Activated CD8-positive, alpha-beta T cell treated with anti-CD3 and anti-CD28 coated beads for 36 hours (primary cell): Measurements from ENCODE around the gene ACER3. TPM values are rescaled to one million over a fixed set of nuclear protein-coding genes. Genes with fewer than 3 reads are reported as not detected.

Experiments
- ATAC-seq: fragments of 200-7000 bp; cut with Tn5 transposase; one replicate; pipeline ENCODE4 v1.10.0; 2021; ENCODE audit warnings: mild to moderate bottlenecking, moderate library complexity
- CTCF ChIA-PET: fragments of 350-600 bp; sonication (Branson Sonifier 250); formaldehyde crosslinking; loops from one replicate; lab custom pipeline; 2021; ENCODE audit warnings: antibody characterized with exemption; lab: Charles Lee
- POLR2A ChIA-PET: fragments of 350-600 bp; sonication (Branson Sonifier 250); formaldehyde crosslinking; loops from one replicate; lab custom pipeline; 2021; ENCODE audit warnings: antibody characterized with exemption; lab: Charles Lee
- DNase-seq: peaks from one replicate; pipeline ENCODE4 v3.0.0-alpha.2; 2020
- H3K27ac Mint-ChIP-seq: one replicate; pipeline ENCODE4 v1.8.0; 2021; ENCODE audit warnings: mild to moderate bottlenecking, mixed read lengths
- H3K27me3 Mint-ChIP-seq: one replicate; pipeline ENCODE4 v1.8.0; 2021; ENCODE audit warnings: mixed read lengths
- H3K36me3 Mint-ChIP-seq: one replicate; pipeline ENCODE4 v1.8.0; 2021; ENCODE audit warnings: low read depth, mixed read lengths
- H3K4me1 Mint-ChIP-seq: one replicate; pipeline ENCODE4 v1.8.0; 2021; ENCODE audit warnings: low read depth, mixed read lengths
- H3K4me3 Mint-ChIP-seq: one replicate; pipeline ENCODE4 v1.8.0; 2021; ENCODE audit warnings: mild to moderate bottlenecking, moderate library complexity, mixed read lengths
- H3K9me3 Mint-ChIP-seq: one replicate; pipeline ENCODE4 v1.8.0; 2021; ENCODE audit warnings: mixed read lengths
- CTCF ChIP-seq: fragments of 200-600 bp; IDR thresholded peaks from one replicate; pipeline ENCODE4 v1.8.0; 2022; ENCODE audit warnings: antibody characterized with exemption, mild to moderate bottlenecking
- intact Hi-C: fragments of 100-400 bp; cut with micrococcal nuclease; formaldehyde crosslinking; loops from one replicate; pipeline ENCODE4 v1.10.0; 2022
- total RNA-seq, 2 experiments: library from RNA; stranded (reverse); gene quantifications; one replicate each; pipeline ENCODE4 v1.2.3, GENCODE V29; 2021

ACER3 gene
- total RNA-seq, 2 experiments from 2014 or later, result 10.0 to 10.2 TPM

- POLR2A ChIA-PET, result interaction anchor here (0.5 kb wide), 1 partner anchor 615 kb away, joined by 3 read pairs; no protein-coding TSS in a partner anchor
- no peaks in the 10 kb centered on the region for H3K9me3 Mint-ChIP-seq
- ATAC-seq (no peak), DNase-seq (no peak)
- no peak overlapping the region for H3K27ac Mint-ChIP-seq
- H3K36me3 Mint-ChIP-seq, result peaks cover 7% of the 10 kb centered on the region
- intact Hi-C loops, result no loop called here
- no peak overlapping the region for H3K4me3 Mint-ChIP-seq
- peaks cover 2% of the 10 kb centered on the region for H3K4me1 Mint-ChIP-seq
- no peak for TF ChIP-seq CTCF
- no peaks in the 10 kb centered on the region for H3K27me3 Mint-ChIP-seq
- CTCF ChIA-PET, result interaction anchor here (0.7 to 2.0 kb wide), 2 partner anchors 47 to 744 kb away, joined by 3 to 6 read pairs; no protein-coding TSS in a partner anchor
Observed at GRCh38 chr11:76872959-76873827, 12.5 kb downstream of the ACER3 start.

GRCh38 chr11:76878014-76878413 is 17.3 kb downstream of the ACER3 start:
- ChIA-PET CTCF (no interaction called here), POLR2A (interaction anchor here (0.6 kb wide), 1 partner anchor 287 kb away, joined by 3 read pairs; no protein-coding TSS in a partner anchor)
- H3K9me3 Mint-ChIP-seq, result no peaks in the 10 kb centered on the region
- H3K27ac Mint-ChIP-seq, result no peak overlapping the region
- ATAC-seq (no peak), DNase-seq (no peak)
- intact Hi-C loops, result no loop called here
- H3K27me3 Mint-ChIP-seq, result no peaks in the 10 kb centered on the region
- no peak for TF ChIP-seq CTCF
- H3K36me3 Mint-ChIP-seq, result peaks cover 8% of the 10 kb centered on the region
- peaks cover 2% of the 10 kb centered on the region for H3K4me1 Mint-ChIP-seq
- no peak overlapping the region for H3K4me3 Mint-ChIP-seq

- no peak for DNase-seq
- Mint-ChIP-seq H3K27ac (no peak overlapping the region), H3K4me1 (peaks cover 8% of the 10 kb centered on the region), H3K4me3 (no peak overlapping the region), H3K9me3 (no peaks in the 10 kb centered on the region), H3K36me3 (peaks cover 8% of the 10 kb centered on the region), H3K27me3 (peaks cover 2% of the 10 kb centered on the region)
- TF ChIP-seq CTCF, result no peak
- no peak for ATAC-seq
- intact Hi-C loops, result no loop called here
- ChIA-PET CTCF (interaction anchor here (2.5 kb wide), 1 partner anchor 39 kb away, joined by 9 read pairs; no protein-coding TSS in a partner anchor), POLR2A (interaction anchor here (0.6 kb wide), 1 partner anchor 941 kb away, joined by 3 read pairs; no protein-coding TSS in a partner anchor)
Observed at GRCh38 chr11:76880314-76880713, 19.6 kb downstream of the ACER3 start.

- H3K36me3 Mint-ChIP-seq, result peaks cover 8% of the 10 kb centered on the region
- ChIA-PET POLR2A (no interaction called here), CTCF (interaction anchor here (2.5 kb wide), 1 partner anchor 38 kb away, joined by 9 read pairs; no protein-coding TSS in a partner anchor)
- DNase-seq, result no peak
- no peak for TF ChIP-seq CTCF
- no peak overlapping the region for H3K4me3 Mint-ChIP-seq
- H3K9me3 Mint-ChIP-seq, result no peaks in the 10 kb centered on the region
- H3K27me3 Mint-ChIP-seq, result peaks cover 2% of the 10 kb centered on the region
- H3K4me1 Mint-ChIP-seq, result peaks cover 12% of the 10 kb centered on the region
- H3K27ac Mint-ChIP-seq, result no peak overlapping the region
- no peak for ATAC-seq
- intact Hi-C loops, result no loop called here
Observed at GRCh38 chr11:76880956-76881355, 20.2 kb downstream of the ACER3 start.
